Heart left ventricle (tissue), 13 donors: ENCODE measurements around the gene FAM171A2.

Experiments used
- CTCF ChIP-seq, 12 donors: fragments of 200-600 bp; sonication (generic) in 4 of 12; IDR thresholded peaks; one replicate each; pipeline versions ENCODE4 v1.5.0 to v1.8.0; 2018 to 2022; ENCODE audit warnings: antibody characterized with exemption in 12 of 12, mild to moderate bottlenecking in 5 of 12
- POLR2A ChIP-seq, 2 donors: fragments of 450-650 bp; IDR thresholded peaks; one replicate each; pipeline ENCODE4 v1.6.1; 2017; ENCODE audit warnings: antibody characterized with exemption in 2 of 2, mild to moderate bottlenecking in 2 of 2, moderate library complexity in 2 of 2
- donor health status: ischemic (EF 13 %, LVEDD 7.1; RV severe dilation, severe dysfunction).
- donor health status: DM: no; HTN: yes; CAD: no.
- donor health status: DM: no; HTN: no; CAD: no.
- donor health status: ischemic (EF 25% LVEDD 6.9; RV normal size, moderate dysfunction).
- donor health status: ischemic (EF 25% LVEDD 5.7; RV mildly dilated, moderate dysfunction).
- donor health status: ischemic (EF 35%, LVEDD 5.7; RV mildly dilated, moderate dysfunction).
- donor health status: nonischemic (EF 11% LVEDD 7.7; RV severe dilation, severe dysfunction).
- donor health status: DM: yes; HTN: yes; CAD: no.
- donor health status: PGD.
- donor health status: ischemic (EF 29% LVEDD 5.4; RV normal size, mild dysfunction).
- donor health status: nonischemic (EF 23%, LVEDD 6.1; RV moderate dilation, normal function).

- no peak for TF ChIP-seq POLR2A (IDR thresholded peaks at IDR 0.05)
- no peak for TF ChIP-seq CTCF (IDR thresholded peaks at IDR 0.05)
Observed at GRCh38 chr17:44367231-44367979, 3.8 kb upstream of the FAM171A2 start.
